DND-41 (cell line): ENCODE measurements around the gene PIK3CB.

Experiments
- CTCF ChIP-seq: IDR thresholded peaks from 2 replicates; pipeline ENCODE4 v1.5.1; 2012; ENCODE audit warnings: borderline replicate concordance, low read length, moderate library complexity, mild to moderate bottlenecking; ENCODE audit not compliant: poor library complexity, severe bottlenecking; ENCODE audit errors: extremely low read depth
- EZH2 ChIP-seq: IDR thresholded peaks from 3 replicates; pipeline ENCODE4 v1.6.1; 2012; ENCODE audit warnings: borderline replicate concordance, low read depth, mild to moderate bottlenecking, moderate library complexity, low read length, inconsistent platforms; ENCODE audit not compliant: severe bottlenecking

GRCh38 chr3:138835397-138835757 is 649 bp upstream of the PIK3CB start:
- TF ChIP-seq CTCF (no peak), EZH2 (no peak)
